Suppressor macrophage (primary cell): ENCODE results near the gene RELA.
A peak's percentile ranks its signal among the peaks of the same experiment; 100 is the strongest.
"Not testable (repeated sequence)": the region's sequence is repeated elsewhere in the genome, so short reads cannot be mapped to it uniquely, and the experiment has no call there.

Experiments used
- DNase-seq, 4 experiments: peaks; one replicate each; pipeline ENCODE4 v3.0.0-alpha.2; 2020 to 2022
- total RNA-seq, 17 experiments: gene quantifications; one replicate each; lab custom pipeline; 2026; ENCODE audit warnings: mixed read lengths in 6 of 17, inconsistent platforms in 3 of 17; lab: John Stamatoyannopoulos, UW

Gene RELA
- 27.7 to 329 (median 58.7) reads per million in 17 experiments for total RNA-seq

DNA sequence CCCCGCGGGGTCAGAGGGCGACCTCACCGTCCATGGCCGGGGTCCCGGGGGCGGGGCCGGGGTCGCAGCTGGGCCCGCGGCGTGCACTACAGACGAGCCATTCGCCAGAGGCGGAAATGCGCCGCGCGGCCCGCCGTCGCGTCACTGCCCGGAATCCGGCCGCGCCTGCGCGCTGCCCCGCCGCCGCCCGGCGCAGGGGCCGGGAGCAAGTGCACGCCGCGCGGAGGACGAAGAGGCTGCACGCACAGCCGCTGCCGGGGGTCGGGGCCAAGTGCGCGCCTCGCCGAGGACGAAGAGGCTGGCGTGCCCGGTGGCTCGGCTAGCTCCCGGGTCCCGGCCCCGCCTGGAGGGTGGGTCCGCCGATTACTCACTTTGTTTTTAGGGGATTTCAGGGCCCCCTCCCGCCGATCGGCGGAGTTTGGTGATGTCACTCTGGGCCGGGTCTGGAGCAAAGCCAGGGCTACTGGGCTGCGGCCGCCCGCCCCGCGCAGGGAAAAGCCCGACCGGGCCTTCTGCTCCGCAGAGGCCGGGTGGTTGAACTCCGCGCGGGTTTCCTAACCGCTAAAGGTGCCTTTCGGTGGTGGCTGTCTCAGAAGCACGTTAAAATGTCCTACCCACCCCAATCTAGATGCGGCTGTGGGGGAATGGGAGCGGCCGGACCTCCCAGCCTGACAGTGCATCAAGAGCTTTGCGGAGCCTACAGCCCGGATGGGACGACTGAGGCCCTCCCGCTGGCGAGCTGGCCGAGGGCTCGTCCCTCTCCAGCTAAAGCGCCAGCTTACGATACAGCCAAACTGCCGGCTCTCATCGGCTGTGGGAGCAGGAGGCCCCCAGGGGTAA, at the start of gene RELA:
TSS of gene RELA (minus strand) at position 118 of the 840 bp plus-strand sequence. CDS start at position 34, 84 bp downstream.
- peak; percentile 92 to 97 (median 95) for DNase-seq

DNA sequence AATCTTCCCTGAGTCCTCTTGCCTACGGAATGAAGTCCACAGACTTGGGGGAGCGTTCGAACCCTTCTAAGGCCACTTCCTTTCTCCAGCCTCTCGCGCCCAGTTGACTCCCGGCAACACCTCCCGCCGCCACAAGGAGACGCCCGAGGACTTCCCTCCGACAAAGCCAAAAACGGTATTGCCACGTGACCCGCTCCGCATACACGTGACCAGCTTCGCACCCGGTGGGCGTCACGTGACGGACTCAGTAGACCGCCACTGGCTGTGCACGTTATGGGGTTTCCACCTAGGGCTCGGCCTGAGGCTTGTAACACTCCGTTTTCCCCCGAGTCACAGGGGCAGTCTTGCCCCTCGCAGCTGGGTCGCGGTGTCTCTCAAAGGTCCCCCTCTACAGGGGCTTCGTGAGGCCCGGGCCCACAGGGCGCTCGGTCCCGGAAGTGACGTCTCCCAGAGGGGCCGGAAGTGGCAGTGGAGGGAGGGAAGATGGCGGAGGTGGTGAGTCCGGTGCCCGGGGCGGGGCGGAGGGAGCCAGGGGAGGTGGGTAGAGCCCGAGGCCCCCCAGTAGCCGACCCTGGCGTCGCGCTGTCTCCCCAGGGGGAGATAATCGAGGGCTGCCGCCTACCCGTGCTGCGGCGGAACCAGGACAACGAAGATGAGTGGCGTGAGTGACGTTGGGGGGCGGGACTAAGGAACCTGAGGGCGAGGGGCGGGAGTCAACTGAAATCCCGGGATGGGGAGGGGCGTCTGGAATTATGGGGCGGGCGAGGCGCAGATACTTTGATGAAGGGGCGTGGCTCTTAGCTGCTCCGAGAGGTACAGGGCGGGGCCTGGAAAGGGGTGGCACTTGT, 49.3 kb upstream of the RELA start, which contains the start of gene KAT5:
TSS of gene KAT5 (plus strand) at position 468 of the 848 bp plus-strand sequence. CDS start at position 484, 16 bp downstream.
- DNase-seq: peak; percentile 99

DNA sequence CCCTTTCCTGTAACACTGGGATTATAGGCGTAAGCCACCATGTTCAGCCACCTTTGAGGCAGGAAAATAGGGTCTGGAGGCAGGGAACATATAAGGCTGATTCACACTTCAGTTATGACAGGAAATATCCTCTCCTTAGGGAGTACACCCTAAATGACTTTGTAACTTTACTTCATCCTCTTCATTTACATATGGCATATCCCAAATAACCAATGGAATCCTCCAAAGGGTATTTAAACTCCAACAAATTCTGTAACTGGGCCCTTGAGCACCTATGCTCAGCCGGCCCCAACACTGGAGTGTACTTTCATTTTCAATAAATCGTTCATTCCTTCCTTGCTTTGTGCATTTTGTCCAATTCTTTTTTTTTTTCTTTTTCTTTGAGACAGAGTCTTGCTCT, 47.7 kb upstream of the RELA start:
- no peak for DNase-seq

DNA sequence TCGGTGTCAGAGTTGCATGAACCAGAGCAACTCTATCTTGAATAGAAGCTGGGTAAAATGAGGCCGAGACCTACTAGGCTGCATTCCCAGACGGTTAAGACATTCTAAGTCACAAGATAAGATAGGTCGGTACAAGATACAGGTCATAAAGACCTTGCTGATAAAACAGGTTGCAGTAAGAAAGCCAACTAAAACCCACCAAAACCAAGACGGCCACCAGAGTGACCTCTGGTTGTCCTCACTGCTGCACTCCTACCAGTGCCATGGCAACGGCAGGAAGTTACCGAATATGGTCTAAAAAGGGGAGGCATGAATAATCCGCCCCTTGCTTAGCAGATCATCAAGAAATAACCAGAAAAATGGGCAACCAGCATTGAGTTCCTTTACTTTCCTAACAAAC, 46.9 kb upstream of the RELA start:
- DNase-seq: peak in 1 of 4 experiments; percentile 25

DNA sequence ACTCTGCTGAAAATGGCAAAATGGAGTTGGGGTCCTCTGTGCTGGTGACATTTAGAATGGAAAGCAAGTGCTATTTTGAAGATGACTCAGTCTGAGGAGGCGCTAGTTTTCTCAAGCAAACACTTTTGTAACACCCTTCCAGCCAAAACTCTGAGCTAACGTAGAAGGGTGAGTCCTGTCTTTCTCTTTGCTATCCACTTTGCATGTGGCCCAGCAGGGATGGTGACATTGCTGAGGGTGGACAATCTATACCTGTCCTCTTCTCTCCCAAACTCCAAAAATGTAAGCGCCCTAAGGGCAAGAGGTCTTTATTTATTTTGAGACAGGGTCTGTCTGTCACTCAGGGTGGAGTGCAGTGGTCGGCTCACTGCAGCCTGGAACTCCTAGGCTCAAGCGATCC, 45.7 kb upstream of the RELA start:
- peak in 1 of 4 experiments; percentile 13 for DNase-seq

DNA sequence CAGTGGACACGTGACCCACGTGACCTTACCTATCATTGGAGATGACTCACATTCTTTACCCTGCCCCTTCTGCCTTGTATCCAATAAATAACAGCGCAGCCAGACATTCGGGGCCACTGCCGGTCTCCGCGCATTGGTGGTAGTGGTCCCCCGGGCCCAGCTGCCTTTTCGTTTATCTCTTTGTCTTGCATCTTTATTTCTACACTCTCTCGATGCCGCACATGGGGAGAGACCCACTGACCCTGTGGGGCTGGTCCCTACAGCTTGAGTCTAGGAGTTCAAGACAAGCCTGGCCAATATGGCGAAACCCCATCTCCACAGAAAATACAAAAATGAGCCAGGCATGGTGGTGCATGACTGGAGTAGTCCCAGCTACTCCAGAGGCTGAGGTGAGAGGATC, 44.3 kb upstream of the RELA start:
- not testable (repeated sequence) for DNase-seq

DNA sequence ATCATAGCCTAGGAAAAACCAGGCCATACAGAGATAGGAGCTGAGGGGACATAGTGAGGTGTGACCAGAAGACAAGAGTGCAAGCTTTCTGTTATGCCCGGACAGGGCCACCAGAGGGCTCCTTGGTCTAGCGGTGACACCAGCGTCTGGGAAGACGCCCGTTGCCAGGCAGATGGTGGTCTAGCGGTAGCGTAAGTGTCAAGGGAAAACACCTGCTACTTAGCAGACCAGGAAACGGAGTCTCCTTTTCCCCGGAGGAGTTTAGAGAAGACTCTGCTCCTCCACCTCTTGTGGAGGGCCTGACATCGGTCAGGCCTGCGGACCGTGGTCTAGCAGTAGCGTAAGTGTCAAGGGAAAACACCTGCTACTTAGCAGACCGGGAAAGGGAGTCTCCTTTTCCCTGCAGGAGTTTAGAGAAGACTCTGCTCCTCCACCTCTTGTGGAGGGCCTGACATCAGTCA, 43.6 kb upstream of the RELA start:
- peak; percentile 47 to 66 (median 52) for DNase-seq

DNA sequence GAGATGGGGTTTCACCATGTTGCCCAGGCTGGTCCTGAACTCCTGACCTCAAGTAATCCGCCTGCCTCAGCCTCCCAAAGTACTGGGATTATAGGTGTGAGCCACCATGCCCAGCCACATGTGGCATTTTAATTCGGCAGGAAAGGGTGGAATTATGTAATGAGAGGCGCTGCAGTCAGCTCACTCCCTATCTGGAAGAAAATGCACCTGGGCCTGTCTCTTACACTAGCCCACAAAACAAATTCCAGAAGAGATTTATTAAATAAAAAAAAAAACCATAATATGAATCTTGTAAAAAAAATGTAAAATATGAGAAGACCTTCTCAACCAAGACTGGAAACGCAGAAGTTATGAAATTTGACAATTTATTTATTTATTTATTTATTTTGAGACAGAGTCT, 41.1 kb upstream of the RELA start:
- no peak for DNase-seq

DNA sequence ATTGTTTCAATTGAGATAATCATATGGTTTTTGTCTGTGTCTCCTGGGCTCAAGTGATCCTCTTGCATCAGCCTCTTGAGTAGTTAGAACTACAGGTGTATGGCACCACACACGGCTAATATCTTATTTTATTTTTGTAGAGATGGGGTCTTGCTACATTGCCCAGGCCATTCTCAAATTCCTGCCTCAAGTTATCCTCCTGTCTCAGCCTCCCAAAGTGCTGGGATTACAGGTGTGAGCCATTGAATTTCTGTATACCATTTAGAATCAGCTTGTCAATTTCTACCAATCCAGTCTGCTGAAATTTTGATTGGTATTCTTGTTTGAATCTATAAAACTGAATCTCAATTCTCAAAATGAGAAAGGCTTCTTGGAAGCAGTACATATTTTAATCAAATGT, 39.0 kb upstream of the RELA start:
- no peak for DNase-seq

DNA sequence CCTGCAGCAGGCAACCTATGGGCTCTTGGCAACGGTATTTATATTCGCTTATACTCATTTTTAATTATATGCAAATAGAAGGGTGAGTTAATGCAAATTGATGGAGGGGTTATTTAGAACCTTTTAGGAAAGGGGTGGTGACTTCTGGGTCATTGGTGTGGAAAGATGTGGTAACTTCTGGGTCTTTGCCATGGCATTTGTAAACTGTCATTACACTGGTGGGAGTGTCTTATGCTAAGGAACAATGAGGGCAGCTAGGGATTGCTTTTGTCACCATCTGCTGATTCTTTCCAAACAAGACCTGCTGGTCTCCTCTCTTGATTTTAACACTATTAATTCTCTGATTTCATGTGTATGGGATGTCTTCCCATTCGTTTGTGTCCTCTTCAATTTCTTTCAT, 37.7 kb upstream of the RELA start:
- peak; percentile 23 to 71 (median 48) for DNase-seq

DNA sequence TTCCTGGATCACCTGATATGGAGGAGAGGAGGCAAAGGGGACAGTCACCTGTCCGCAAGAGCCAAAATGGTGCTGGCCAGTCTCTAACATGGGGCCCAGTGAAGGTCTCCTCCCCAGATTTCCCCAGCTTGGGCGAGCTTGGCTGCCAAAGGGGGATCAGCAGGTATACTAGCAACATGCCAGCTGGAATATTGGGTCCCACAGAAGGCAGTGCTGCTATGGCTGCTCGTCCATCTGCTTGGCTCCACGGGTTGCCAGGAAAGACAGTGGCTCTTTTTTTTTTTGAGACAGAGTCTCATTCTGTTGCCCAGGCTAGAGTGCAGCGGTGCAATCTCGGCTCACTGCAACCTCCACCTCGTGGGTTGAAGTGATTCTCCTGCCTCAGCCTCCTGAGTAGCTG, 36.6 kb upstream of the RELA start:
- no peak for DNase-seq

DNA sequence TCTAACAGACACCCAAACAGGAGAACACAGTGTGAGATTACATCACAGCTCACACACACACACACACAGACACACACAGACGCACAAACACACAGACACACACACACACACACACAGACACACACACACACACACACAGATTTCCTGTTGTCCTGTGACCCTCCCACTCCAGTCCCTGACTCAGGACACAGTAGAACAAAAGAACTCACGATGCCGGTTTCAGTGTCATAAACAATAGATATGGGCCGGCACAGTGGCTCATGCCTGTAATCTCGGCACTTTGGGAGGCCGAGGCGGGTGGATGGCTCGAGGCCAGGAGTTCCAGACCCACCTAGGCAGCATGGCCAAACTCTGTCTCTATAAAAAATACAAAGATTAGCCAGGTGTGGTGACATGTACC, 35.5 kb upstream of the RELA start:
- DNase-seq: no peak

DNA sequence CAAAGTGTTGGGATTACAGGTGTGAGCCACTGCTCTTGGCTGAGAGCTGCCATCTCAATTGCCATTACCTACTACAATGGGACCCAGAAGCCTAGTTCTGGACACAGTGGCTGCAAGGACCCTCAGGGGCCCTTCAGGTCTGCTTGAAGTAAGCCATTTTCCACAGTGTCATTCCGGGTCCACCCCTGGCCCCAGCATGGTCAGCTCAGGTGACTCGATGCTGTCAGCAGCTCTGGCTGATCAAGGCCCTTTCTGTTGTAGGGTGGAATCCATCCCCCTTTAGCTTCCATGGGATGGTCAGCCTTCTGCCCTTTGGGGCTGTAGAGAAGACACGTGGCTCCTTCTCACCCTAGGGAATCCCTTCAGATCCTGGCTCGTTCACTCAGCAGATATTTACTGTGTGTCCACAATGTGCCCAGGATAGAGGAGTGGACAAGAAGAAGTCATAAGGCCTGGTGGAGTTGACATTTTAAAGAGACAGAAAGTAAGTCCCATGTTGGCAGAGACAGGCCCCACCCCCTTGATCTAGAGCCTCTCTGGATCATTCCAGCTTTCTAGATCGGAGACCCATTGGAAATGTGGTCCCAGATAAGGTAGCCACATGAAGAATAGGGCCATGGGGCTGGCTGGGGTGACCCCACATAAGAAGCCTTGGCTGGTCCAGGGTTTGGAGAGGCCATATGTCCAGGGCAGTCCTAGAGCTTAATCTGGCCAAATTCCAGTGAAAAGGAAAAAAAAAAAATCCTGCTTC, 34.3 kb upstream of the RELA start:
- DNase-seq: no peak

DNA sequence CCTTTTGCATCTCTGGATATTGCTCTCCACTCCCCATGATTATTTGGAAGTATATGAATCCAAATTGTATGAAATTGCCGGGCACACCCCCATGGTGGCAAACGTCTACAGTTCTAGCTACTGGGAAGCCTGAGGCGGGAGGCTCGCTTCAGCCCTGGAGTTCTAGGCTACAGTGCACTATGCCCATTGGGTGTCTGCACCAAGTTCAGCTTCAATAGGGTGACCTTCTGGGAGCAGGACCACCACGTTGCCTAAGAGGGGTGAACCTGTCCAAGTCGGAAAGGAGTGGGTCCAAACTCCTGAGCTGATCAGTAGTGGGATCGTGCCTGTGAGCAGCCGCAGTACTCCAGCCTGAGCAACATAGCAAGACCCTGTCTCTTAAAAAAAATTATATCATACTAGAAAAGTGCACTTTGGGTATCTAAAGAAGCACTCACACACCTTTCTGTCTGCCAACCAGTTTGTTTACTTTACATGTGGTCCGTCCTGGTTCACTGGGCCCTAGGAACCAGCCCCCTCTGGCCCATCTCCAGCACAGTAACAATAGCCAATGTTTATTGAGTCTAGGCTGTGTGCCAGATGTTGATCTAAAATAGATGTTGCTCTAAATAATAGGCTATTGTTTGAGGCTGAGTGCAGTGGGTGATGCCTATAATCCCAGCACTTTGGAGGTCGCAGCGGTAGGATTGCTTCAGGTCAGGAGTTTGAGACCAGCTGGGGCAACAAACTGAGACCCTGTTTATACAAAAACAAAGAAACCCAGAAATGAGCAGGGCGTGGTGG, 32.9 kb upstream of the RELA start:
- no peak for DNase-seq

DNA sequence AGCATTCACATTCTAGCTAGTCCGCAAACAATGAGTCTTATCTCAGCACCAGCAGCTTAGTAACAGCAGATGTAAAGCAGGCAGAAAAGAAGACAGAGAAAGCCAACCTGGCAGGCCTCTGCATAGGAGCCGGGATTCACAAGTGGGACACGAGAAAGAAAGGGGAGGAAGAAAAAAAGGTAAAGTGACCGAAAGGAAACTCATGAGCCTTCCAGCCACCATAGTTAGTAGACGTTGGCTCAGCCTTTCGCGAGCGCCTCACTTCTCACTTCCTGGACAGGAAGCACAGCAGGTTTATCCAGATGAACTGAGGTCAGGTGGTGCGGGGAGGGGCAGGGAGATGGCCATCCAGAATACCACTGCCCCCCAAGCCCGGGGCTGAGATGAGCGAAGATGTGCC, 29.7 kb upstream of the RELA start:
- DNase-seq: no peak

DNA sequence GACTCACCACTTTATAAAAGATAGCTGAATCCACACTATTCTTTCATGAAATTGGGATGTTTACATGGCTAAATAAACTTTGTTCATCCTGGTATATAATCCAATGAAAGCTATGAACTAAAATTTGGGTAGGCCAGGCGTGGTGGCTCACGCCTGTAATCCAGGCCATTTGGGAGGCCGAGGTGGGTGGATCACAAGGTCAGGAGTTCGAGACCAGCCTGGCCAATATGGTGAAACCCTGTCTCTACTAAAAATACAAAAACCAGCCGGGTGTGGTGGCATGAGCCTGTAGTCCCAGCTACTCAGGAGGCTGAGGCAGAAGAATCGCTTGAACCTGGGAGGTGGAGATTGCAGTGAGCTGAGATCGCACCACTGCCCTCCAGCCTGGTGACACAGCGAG, 29.1 kb upstream of the RELA start:
- DNase-seq: not testable (repeated sequence)

DNA sequence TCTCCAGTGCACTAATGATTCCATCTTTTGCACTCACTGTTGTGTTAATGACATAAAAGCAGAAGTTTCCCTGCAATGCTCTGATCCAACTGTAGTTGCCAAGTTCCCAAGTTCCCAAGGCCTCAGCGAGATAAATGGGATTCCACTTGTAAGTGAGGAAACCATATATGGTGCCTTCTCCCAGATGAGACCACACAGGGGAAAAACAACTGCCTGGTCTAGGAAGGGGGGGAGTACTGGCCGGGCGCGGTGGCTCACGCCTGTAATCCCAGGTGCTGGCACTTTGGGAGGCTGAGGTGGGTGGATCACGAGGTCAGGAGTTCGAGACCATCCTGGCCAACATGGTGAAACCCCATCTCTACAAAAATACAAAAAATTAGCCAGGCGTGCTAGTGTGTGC, 23.3 kb upstream of the RELA start:
- no peak for DNase-seq

DNA sequence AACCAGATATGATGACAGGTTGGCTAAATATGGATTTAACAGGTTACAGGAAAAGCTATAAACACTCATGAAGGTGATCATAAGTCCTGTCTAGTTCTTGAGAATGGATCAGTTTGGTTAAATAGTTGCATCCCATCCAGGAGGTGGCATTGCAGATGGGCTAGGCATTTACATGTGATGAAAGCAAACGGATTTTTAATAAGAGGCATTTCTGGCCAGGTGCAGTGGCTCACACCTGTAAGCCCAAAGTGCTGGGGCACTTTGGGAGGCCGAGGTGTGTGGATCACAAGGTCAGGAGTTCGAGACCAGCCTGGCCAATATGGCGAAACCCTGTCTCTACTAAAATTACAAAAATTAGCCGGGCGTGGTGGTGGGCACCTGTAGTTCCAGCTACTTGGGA, 20.8 kb upstream of the RELA start:
- not testable (repeated sequence) for DNase-seq

DNA sequence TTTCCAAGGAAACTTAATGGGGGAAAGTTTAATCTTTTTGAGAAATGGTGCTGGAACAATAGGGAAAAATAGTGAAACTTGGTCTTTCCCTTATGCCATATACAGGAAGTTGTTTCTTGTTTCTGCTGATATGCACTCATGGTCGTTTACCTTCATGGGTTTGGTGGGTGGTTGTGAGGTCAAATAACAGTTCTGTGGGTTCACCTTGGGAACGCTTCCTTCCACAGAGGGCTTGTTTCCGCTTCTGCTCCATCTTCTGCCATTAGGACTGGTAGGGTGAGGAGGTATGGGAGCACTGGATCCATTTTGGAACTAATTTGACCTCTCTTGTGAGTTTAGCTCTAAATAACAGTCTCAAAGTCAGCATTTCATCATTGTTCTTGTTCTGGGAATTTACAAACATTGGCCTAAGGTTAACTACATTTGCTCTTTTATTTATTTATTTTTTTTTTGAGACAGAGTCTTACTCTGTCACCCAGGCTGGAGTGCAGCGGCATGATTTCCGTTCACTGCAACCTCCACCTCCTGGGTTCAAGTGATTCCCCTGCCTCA, 17.6 kb upstream of the RELA start:
- no peak for DNase-seq

DNA sequence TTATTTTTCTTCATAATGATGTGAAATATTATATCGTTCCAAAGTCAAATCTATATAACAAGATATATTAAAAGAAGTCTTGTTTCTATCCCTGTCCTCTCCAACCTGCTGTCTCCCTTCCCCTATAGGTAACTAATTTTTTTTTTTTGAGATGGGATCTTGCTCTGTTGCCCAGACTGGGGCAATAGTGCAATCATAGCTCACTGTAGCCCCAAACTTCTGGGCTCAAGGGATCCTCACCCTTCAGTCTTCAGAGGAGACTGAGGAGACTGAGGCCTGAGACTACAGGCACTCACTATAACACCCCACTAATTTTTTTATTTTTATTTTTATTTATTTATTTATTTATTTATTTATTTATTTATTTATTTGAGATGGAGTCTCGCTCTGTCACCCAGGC, 10.3 kb upstream of the RELA start:
- DNase-seq: no peak

DNA sequence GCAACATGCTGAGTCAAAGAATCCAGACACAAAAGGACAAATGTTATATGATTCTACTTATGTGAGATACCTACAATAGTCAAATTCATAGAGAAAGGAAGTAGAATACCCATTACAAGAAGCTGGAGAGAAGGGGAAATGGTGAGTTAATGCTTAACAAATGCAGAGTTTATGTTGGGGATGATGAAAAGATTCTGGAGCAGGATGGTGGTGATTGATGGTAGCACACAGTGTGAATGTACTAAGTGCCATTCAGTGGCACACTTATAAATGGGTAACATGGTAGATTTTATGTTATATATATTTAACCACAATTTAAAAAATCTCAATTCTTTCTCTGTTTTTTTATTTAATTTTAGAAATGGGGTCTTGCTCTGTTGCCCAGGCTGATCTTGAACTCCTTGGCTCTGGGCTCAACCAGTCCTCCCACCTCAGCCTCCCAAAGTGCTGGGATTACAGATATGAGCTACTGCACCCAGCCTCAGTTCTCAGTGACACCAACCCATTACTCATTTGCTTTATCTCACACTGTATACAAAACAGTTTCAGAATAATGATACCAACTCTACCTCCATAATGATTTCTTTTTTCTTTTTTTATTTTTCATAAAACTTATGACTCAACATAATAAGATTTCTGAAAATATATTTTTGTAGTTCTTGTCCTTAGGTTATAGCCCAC, 9.6 kb upstream of the RELA start:
- DNase-seq: peak in 1 of 4 experiments; percentile 19
